Kidney glomerular epithelial cell (primary cell): ENCODE data around the gene NXF1.
"Not testable (repeated sequence)": the region's sequence is repeated elsewhere in the genome, so short reads cannot be mapped to it uniquely, and the experiment has no call there.

Experiments used
- DNase-seq: peaks from one replicate; lab custom pipeline; 2025; lab: John Stamatoyannopoulos, UW

The NXF1 gene

GRCh38 chr11:62832336-62833234 lies 27.3 kb upstream of the NXF1 start, which contains the start of gene TEX54:
Gene TEX54 (minus strand): TSS chr11:62832841.
- DNase-seq = no peak

- peak; percentile 96 for DNase-seq
These were observed 26.5 kb upstream of the NXF1 start, which contains the start of gene STX5 for GRCh38 chr11:62831520-62832335. Gene STX5 (minus strand): TSS chr11:62832051. CDS start chr11:62831243, 808 bp downstream.

- DNase-seq = no peak
These were observed 25.8 kb upstream of the NXF1 start for GRCh38 chr11:62830904-62831519.

- DNase-seq = not testable (repeated sequence)
These were observed 22.9 kb upstream of the NXF1 start for GRCh38 chr11:62828130-62828529.

- DNase-seq = no peak
These were observed 18.4 kb upstream of the NXF1 start for GRCh38 chr11:62823677-62824076.

GRCh38 chr11:62817129-62817528 lies 11.9 kb upstream of the NXF1 start:
- no peak for DNase-seq

GRCh38 chr11:62816557-62816956 lies 11.3 kb upstream of the NXF1 start:
- no peak for DNase-seq

- no peak for DNase-seq
These were observed 6.4 kb upstream of the NXF1 start for GRCh38 chr11:62811659-62812058.

GRCh38 chr11:62810748-62811147 lies 5.5 kb upstream of the NXF1 start:
- no peak for DNase-seq

- no peak for DNase-seq
These were observed 1.4 kb upstream of the NXF1 start for GRCh38 chr11:62806611-62807121.

GRCh38 chr11:62805961-62806441 lies 761 bp upstream of the NXF1 start:
- no peak for DNase-seq

- DNase-seq = peak; percentile 8
These were observed 747 bp downstream of the NXF1 start for GRCh38 chr11:62804310-62805075.

GRCh38 chr11:62801071-62801470 lies 4.2 kb downstream of the NXF1 start:
- DNase-seq = no peak

GRCh38 chr11:62799486-62799885 lies 5.8 kb downstream of the NXF1 start:
- DNase-seq = no peak

- DNase-seq = no peak
These were observed 9.0 kb downstream of the NXF1 start for GRCh38 chr11:62796281-62796680.

- DNase-seq = no peak
These were observed 11.0 kb downstream of the NXF1 start for GRCh38 chr11:62794201-62794775.

- no peak for DNase-seq
These were observed 13.1 kb downstream of the NXF1 start for GRCh38 chr11:62792202-62792575.

GRCh38 chr11:62791501-62792201 lies 13.6 kb downstream of the NXF1 start, which contains the start of gene TMEM223:
Gene TMEM223 (minus strand): TSS chr11:62792006. CDS start chr11:62791994, 12 bp downstream.
- DNase-seq = peak; percentile 68

- no peak for DNase-seq
These were observed 15.7 kb downstream of the NXF1 start for GRCh38 chr11:62789576-62789975.

GRCh38 chr11:62788991-62789390 lies 16.2 kb downstream of the NXF1 start:
- no peak for DNase-seq
